ENCODE data around the gene LRCH2.

Gene LRCH2

GRCh38 chrX:115138040-115138439 is 95.9 kb downstream of the LRCH2 start:
- no peak overlapping the region for H3K4me3 ChIP-seq (ENCODE audit: low read length)
- DNase-seq (ENCODE audit: low read depth) = no peak
- TF ChIP-seq, protein P1, sequence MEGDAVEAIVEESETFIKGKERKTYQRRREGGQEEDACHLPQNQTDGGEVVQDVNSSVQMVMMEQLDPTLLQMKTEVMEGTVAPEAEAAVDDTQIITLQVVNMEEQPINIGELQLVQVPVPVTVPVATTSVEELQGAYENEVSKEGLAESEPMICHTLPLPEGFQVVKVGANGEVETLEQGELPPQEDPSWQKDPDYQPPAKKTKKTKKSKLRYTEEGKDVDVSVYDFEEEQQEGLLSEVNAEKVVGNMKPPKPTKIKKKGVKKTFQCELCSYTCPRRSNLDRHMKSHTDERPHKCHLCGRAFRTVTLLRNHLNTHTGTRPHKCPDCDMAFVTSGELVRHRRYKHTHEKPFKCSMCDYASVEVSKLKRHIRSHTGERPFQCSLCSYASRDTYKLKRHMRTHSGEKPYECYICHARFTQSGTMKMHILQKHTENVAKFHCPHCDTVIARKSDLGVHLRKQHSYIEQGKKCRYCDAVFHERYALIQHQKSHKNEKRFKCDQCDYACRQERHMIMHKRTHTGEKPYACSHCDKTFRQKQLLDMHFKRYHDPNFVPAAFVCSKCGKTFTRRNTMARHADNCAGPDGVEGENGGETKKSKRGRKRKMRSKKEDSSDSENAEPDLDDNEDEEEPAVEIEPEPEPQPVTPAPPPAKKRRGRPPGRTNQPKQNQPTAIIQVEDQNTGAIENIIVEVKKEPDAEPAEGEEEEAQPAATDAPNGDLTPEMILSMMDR (conservative IDR thresholded peaks at IDR 0.05; ENCODE audit: low read depth, low read length) = no peak

- DNase-seq (ENCODE audit: low read depth) = no peak
- H3K4me3 ChIP-seq (ENCODE audit: low read length) = no peak overlapping the region
- TF ChIP-seq, protein P1 (conservative IDR thresholded peaks at IDR 0.05; ENCODE audit: low read depth, low read length) = no peak
Measured at GRCh38 chrX:115134382-115134781, 99.5 kb downstream of the LRCH2 start.

- no peak for DNase-seq (ENCODE audit: low read depth)
- TF ChIP-seq, protein P1 (conservative IDR thresholded peaks at IDR 0.05; ENCODE audit: low read depth, low read length) = no peak
Measured at GRCh38 chrX:115112411-115112810, 121.5 kb downstream of the LRCH2 start.

DNA sequence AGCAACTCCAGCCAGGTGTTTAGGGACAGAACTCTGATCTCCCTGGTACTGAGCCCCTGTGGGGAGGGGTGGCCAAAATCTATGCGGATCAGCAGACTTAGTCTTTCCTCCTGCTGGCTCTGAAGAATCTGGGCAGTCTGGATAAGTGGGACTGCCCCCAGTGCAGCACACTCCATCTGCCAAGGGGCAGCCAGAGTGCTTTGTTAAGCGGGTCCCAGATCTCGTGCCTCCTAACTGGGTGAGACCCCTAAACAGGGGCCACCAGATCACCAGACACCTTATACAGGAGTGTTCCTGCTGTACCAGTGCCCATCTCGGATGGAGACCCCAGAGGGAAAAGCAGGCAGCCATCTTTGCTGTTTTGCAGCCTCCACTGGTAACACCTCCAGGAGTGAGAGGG is 135.0 kb downstream of the LRCH2 start:
- H3K4me3 ChIP-seq (ENCODE audit: low read length) = no peak overlapping the region
- TF ChIP-seq, protein P1 (conservative IDR thresholded peaks at IDR 0.05; ENCODE audit: low read depth, low read length) = no peak
- no peak for DNase-seq (ENCODE audit: low read depth)

More at GRCh38 chrX:115112411-115112810, 121.5 kb downstream of the LRCH2 start:
- H3K4me3 ChIP-seq (ENCODE audit: low read length) = no peak overlapping the region

DNA sequence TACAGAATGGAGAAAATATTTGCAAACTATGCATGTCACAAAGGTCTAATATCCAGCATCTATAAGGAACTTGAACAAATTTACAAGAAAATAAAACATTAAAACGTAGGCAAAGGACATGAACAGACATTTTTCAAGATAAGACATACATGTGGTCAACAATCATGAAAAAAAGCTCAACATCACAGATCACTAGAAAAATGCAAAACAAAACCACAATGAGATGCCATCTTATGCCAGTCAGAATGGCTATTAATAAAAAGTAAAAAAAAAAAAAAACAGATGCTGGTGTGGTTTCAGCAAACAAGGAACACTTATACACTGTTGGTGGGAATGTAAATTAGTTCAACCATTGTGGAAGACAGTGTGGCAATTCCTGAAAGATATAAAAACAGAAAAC is 140.7 kb downstream of the LRCH2 start:
- DNase-seq (ENCODE audit: low read depth) = no peak
- TF ChIP-seq, protein P1 (conservative IDR thresholded peaks at IDR 0.05; ENCODE audit: low read depth, low read length) = no peak
- no peak overlapping the region for H3K4me3 ChIP-seq (ENCODE audit: low read length)

DNA sequence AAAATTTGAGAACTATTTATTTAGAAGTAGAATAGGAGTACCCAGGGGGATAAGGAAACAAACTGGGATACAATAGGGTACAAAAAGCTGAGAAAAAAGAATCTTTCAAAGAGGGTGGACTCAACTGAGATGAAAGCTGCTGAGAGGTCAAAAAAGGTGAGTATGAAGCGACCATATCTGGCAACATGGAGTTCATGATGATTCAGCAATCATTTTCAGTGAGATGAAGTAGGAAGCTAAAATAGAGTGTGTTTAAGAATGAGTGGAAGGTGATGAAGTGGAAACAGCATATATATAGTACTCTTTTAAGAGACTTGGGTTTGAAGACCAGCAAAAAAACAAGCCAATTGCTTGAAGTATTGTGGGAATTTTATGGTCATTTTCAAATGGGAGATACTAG is 144.5 kb downstream of the LRCH2 start:
- TF ChIP-seq, protein P1 (conservative IDR thresholded peaks at IDR 0.05; ENCODE audit: low read depth, low read length) = no peak
- H3K4me3 ChIP-seq (ENCODE audit: low read length) = no peak overlapping the region

DNA sequence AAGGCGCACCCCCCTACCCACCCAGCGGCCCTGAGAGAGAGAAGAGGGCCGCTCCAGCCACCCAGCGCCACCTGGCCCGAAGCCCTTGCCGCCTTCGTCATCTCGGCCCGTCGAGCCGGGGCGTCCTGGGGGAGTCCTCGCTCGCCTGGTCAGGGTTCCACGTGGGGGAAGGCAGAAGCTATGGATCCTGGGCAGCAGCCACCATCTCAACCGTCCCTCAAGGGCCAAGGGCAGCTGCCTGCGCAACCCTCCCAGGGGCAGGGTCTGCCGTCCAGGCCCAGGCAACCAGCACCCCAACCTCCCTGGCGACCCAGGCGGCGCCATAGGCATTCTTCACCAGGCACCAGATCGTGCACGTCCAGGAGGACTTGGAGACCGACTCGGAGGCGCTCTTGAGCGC is 165.0 kb downstream of the LRCH2 start:
- no peak for DNase-seq (ENCODE audit: low read depth)
- TF ChIP-seq, protein P1 (conservative IDR thresholded peaks at IDR 0.05; ENCODE audit: low read depth, low read length) = no peak

More for the DNA sequence above, 144.5 kb downstream of the LRCH2 start:
- no peak for DNase-seq (ENCODE audit: low read depth)

More for the DNA sequence above, 165.0 kb downstream of the LRCH2 start:
- no peak overlapping the region for H3K4me3 ChIP-seq (ENCODE audit: low read length)

Data from retinal pigment epithelial cell (primary cell).